Mesenchymal stem cell (in vitro differentiated cells and primary cell): ENCODE measurements around the gene UVSSA.

Experiments
- DNase-seq: peaks from one replicate; pipeline ENCODE4 v3.0.0-alpha.2; 2013
- H2AFZ ChIP-seq: one replicate; pipeline ENCODE4 v1.6.1; 2013; ENCODE audit warnings: low read depth, mild to moderate bottlenecking, control low read depth, inconsistent platforms, low read length, moderate library complexity
- H2AK5ac ChIP-seq: 2 replicates; pipeline ENCODE4 v1.6.1; 2013; ENCODE audit warnings: low read length, moderate library complexity, mild to moderate bottlenecking, inconsistent platforms; ENCODE audit not compliant: severe bottlenecking
- H2BK120ac ChIP-seq: one replicate; pipeline ENCODE4 v1.6.1; 2013; ENCODE audit warnings: low read depth, mild to moderate bottlenecking, inconsistent platforms, low read length, moderate library complexity
- H2BK12ac ChIP-seq, 2 experiments: one replicate each; pipeline ENCODE4 v1.6.1; 2013; ENCODE audit warnings: inconsistent platforms in 2 of 2, low read length in 2 of 2, mild to moderate bottlenecking in 2 of 2, moderate library complexity in 2 of 2, control low read depth in 1 of 2
- H2BK15ac ChIP-seq: one replicate; pipeline ENCODE4 v1.6.1; 2013; ENCODE audit warnings: mild to moderate bottlenecking, low read depth, inconsistent platforms; ENCODE audit not compliant: poor library complexity, severe bottlenecking
- H2BK5ac ChIP-seq: 2 replicates; pipeline ENCODE4 v1.6.1; 2013; ENCODE audit warnings: low read depth, mild to moderate bottlenecking, low read length, control low read depth, inconsistent platforms; ENCODE audit not compliant: poor library complexity, severe bottlenecking
- H3K14ac ChIP-seq, 2 experiments: one replicate each; pipeline ENCODE4 v1.6.1; 2013; ENCODE audit warnings: inconsistent platforms in 2 of 2, low read length in 2 of 2, control low read depth in 1 of 2, mild to moderate bottlenecking in 1 of 2, moderate library complexity in 1 of 2
- H3K18ac ChIP-seq, 2 experiments: one replicate each; pipeline ENCODE4 v1.6.1; 2013; ENCODE audit warnings: inconsistent platforms in 2 of 2, low read length in 2 of 2, control low read depth in 1 of 2, low read depth in 1 of 2, mild to moderate bottlenecking in 1 of 2
- H3K23ac ChIP-seq, 2 experiments: one replicate each; pipeline ENCODE4 v1.6.1; 2013; ENCODE audit warnings: inconsistent platforms in 2 of 2, low read length in 2 of 2, mild to moderate bottlenecking in 2 of 2, moderate library complexity in 2 of 2, control low read depth in 1 of 2
- H3K27ac ChIP-seq: 2 replicates; pipeline ENCODE4 v1.5.1; 2013; ENCODE audit warnings: mild to moderate bottlenecking, moderate library complexity, low read length, control low read depth, inconsistent platforms; ENCODE audit not compliant: poor library complexity, severe bottlenecking
- H3K27me3 ChIP-seq, 2 experiments: 2 replicates each; pipeline versions ENCODE4 v1.6.1 to v1.7.0; 2013; ENCODE audit warnings: low read length in 2 of 2, mild to moderate bottlenecking in 2 of 2, moderate library complexity in 2 of 2, control low read depth in 1 of 2, inconsistent platforms in 1 of 2; ENCODE audit not compliant: control insufficient read depth in 1 of 2, insufficient read depth in 1 of 2
- H3K36me3 ChIP-seq, 2 experiments: 2 replicates each; pipeline versions ENCODE4 v1.6.1 to v1.7.0; 2013; ENCODE audit warnings: low read length in 2 of 2, control low read depth in 1 of 2, inconsistent platforms in 1 of 2, low read depth in 1 of 2, mild to moderate bottlenecking in 1 of 2; ENCODE audit not compliant: insufficient read depth in 2 of 2, control insufficient read depth in 1 of 2
- H3K4ac ChIP-seq, 2 experiments: one replicate each; pipeline ENCODE4 v1.6.1; 2013; ENCODE audit warnings: inconsistent platforms in 2 of 2, low read length in 2 of 2, mild to moderate bottlenecking in 2 of 2, moderate library complexity in 2 of 2, control low read depth in 1 of 2, low read depth in 1 of 2
- H3K4me1 ChIP-seq: 2 replicates; pipeline ENCODE4 v1.6.1; 2013; ENCODE audit warnings: low read depth, low read length, control low read depth; ENCODE audit not compliant: control insufficient read depth, insufficient read depth
- H3K4me2 ChIP-seq: 2 replicates; pipeline ENCODE4 v1.6.1; 2013; ENCODE audit warnings: low read length, mild to moderate bottlenecking, inconsistent platforms; ENCODE audit not compliant: poor library complexity, severe bottlenecking
- H3K4me3 ChIP-seq, 2 experiments: 2 replicates each; pipeline versions ENCODE4 v1.5.1 to v1.7.0; 2013; ENCODE audit warnings: low read length in 2 of 2, mild to moderate bottlenecking in 2 of 2, control low read depth in 1 of 2, low read depth in 1 of 2; ENCODE audit not compliant: insufficient read depth in 1 of 2
- H3K79me1 ChIP-seq: replicated peaks from 2 replicates; pipeline ENCODE4 v1.6.1; 2013; ENCODE audit warnings: mild to moderate bottlenecking, control low read depth, low read length, inconsistent platforms; ENCODE audit not compliant: poor library complexity, severe bottlenecking
- H3K9ac ChIP-seq: 2 replicates; pipeline ENCODE4 v1.7.0; 2013; ENCODE audit warnings: mild to moderate bottlenecking, low read length, moderate library complexity
- H3K9me3 ChIP-seq: 2 replicates; pipeline ENCODE4 v1.7.0; 2013; ENCODE audit warnings: mild to moderate bottlenecking, low read length; ENCODE audit not compliant: control insufficient read depth
- H4K8ac ChIP-seq: one replicate; pipeline ENCODE4 v1.6.1; 2013; ENCODE audit warnings: inconsistent platforms, mild to moderate bottlenecking, low read length, moderate library complexity
- H4K91ac ChIP-seq: one replicate; pipeline ENCODE4 v1.6.1; 2013; ENCODE audit warnings: mild to moderate bottlenecking, low read length, inconsistent platforms
- WGBS: methylation state at CpG from one replicate; pipeline ENCODE4 v1.1.7; 2013; ENCODE audit warnings: mixed read lengths; 5-methylcytosine and 5-hydroxymethylcytosine counted together

The UVSSA gene

GRCh38 chr4:1348014-1348513 lies 1.1 kb downstream of the UVSSA start:
- peaks cover 33% of the 10 kb centered on the region for H3K4me1 ChIP-seq
- H3K9me3 ChIP-seq, result no peaks in the 10 kb centered on the region
- peak overlapping the region in 1 of 2 experiments; percentile 74 for H3K18ac ChIP-seq
- H4K8ac ChIP-seq, result peak overlapping the region; percentile 91
- peaks cover 38% of the 10 kb centered on the region for H3K79me1 ChIP-seq
- DNase-seq, result no peak
- peak overlapping the region; percentile 46 for H3K4me2 ChIP-seq
- H2AK5ac ChIP-seq, result peak overlapping the region; percentile 44
- H4K91ac ChIP-seq, result peak overlapping the region; percentile 43
- no peaks in the 10 kb centered on the region for H3K27me3 ChIP-seq
- H3K23ac ChIP-seq, result no peak overlapping the region
- H3K9ac ChIP-seq, result peak overlapping the region; percentile 99
- peak overlapping the region; percentile 45 to 71 for H2BK12ac ChIP-seq
- no peak overlapping the region for H2BK5ac ChIP-seq
- no peak overlapping the region for H3K14ac ChIP-seq
- no peak overlapping the region for H2BK120ac ChIP-seq
- 93% methylated on average over 12 of the region's 12 CpGs for WGBS
- H3K36me3 ChIP-seq, result peaks cover 31 to 32% of the 10 kb centered on the region in 2 experiments
- H2BK15ac ChIP-seq, result no peak overlapping the region
- H3K27ac ChIP-seq, result peak overlapping the region; percentile 91
- H3K4me3 ChIP-seq, result peak overlapping the region; percentile 78 to 88
- no peak overlapping the region for H2AFZ ChIP-seq
- peak overlapping the region; percentile 63 to 96 for H3K4ac ChIP-seq

DNA sequence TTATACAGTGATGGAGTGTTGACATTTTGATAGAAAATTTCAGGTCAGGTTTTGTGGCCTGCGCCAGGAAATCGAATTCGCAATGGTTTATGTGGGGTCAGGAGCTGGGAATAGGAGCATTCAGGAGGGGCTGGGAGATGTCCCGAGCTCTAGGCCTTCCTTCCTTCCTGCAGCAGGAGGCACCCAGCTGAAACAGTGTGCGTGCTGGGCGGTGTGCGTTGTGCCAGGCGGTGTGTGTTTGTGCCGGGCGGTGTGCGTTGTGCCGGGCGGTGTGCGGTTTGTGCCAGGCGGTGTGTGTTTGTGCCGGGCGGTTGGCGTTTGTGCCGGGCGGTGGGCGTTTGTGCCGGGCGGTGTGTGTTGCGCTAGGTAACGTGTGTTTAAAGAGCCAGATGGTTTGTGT lies 1.7 kb downstream of the UVSSA start:
- H3K4ac ChIP-seq, result peak overlapping the region in 1 of 2 experiments; percentile 6
- H3K4me3 ChIP-seq, result peak overlapping the region in 1 of 2 experiments; percentile 88

DNA sequence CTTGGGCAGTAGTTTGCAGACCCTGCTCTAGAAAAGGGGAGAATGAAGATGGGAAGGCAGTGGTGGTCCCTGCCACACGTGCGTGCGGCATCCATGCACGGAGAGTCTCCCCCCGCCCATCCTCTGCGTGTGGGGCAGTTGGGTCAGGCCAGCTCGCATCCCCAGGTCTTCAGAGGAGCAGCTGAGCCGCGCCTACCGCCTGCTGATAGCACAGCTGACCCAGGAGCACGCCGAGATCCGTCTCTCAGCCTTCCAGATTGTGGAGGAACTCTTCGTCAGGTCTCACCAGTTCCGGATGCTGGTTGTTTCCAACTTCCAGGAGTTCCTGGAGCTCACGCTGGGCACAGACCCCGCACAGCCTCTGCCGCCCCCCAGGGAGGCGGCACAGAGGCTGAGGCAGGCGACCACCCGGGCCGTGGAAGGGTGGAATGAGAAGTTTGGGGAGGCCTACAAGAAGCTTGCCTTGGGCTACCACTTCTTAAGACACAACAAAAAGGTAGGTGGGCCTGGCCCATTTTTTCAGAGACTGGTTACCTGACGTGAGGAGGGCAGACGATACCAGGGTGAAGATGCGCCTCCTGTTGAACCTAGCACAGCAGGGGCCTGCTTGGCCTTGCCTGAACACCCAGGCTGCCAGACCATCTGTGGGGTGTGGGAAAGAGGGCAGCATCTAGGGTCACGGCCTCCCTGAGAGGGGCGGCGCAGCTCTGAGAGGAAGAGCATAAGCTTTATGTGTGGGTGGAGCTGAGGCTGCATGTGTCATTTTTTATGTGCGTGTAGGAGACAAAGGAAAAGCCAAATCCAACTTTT lies 2.6 kb downstream of the UVSSA start:
- no peak overlapping the region for H3K23ac ChIP-seq
- peaks cover 36 to 46% of the 10 kb centered on the region in 2 experiments for H3K36me3 ChIP-seq
- H2BK120ac ChIP-seq, result no peak overlapping the region
- no peak overlapping the region for H3K4me3 ChIP-seq
- H3K27ac ChIP-seq, result no peak overlapping the region
- no peak for DNase-seq
- no peak overlapping the region for H3K18ac ChIP-seq
- H3K27me3 ChIP-seq, result no peaks in the 10 kb centered on the region
- no peak overlapping the region for H2AK5ac ChIP-seq
- peak overlapping the region; percentile 56 for H4K8ac ChIP-seq
- H3K9ac ChIP-seq, result peak overlapping the region; percentile 43
- H2BK5ac ChIP-seq, result no peak overlapping the region
- 94% methylated on average over 29 of the region's 29 CpGs for WGBS
- peaks cover 33% of the 10 kb centered on the region for H3K4me1 ChIP-seq
- H2BK12ac ChIP-seq, result peak overlapping the region in 1 of 2 experiments; percentile 61
- H4K91ac ChIP-seq, result peak overlapping the region; percentile 52
- peaks cover 41% of the 10 kb centered on the region for H3K79me1 ChIP-seq
- no peak overlapping the region for H3K4me2 ChIP-seq
- H2AFZ ChIP-seq, result no peak overlapping the region
- no peak overlapping the region for H3K14ac ChIP-seq
- H3K4ac ChIP-seq, result peak overlapping the region in 1 of 2 experiments; percentile 6
- no peak overlapping the region for H2BK15ac ChIP-seq
- no peaks in the 10 kb centered on the region for H3K9me3 ChIP-seq

More for the DNA sequence above, 1.7 kb downstream of the UVSSA start:
- 98% methylated on average over 22 of the region's 25 CpGs for WGBS
- peaks cover 33% of the 10 kb centered on the region for H3K4me1 ChIP-seq
- H3K36me3 ChIP-seq, result peaks cover 36 to 39% of the 10 kb centered on the region in 2 experiments
- H3K23ac ChIP-seq, result no peak overlapping the region
- peak overlapping the region; percentile 44 for H2AK5ac ChIP-seq
- H2BK5ac ChIP-seq, result no peak overlapping the region
- DNase-seq, result no peak
- H4K91ac ChIP-seq, result peak overlapping the region; percentile 61
- H3K27ac ChIP-seq, result no peak overlapping the region
- no peaks in the 10 kb centered on the region for H3K9me3 ChIP-seq
- H3K27me3 ChIP-seq, result no peaks in the 10 kb centered on the region
- no peak overlapping the region for H2BK120ac ChIP-seq
- no peak overlapping the region for H3K18ac ChIP-seq
- H2AFZ ChIP-seq, result no peak overlapping the region
- H2BK12ac ChIP-seq, result no peak overlapping the region
- no peak overlapping the region for H2BK15ac ChIP-seq
- peaks cover 42% of the 10 kb centered on the region for H3K79me1 ChIP-seq
- peak overlapping the region; percentile 57 for H4K8ac ChIP-seq
- H3K9ac ChIP-seq, result peak overlapping the region; percentile 99
- H3K14ac ChIP-seq, result no peak overlapping the region
- no peak overlapping the region for H3K4me2 ChIP-seq

DNA sequence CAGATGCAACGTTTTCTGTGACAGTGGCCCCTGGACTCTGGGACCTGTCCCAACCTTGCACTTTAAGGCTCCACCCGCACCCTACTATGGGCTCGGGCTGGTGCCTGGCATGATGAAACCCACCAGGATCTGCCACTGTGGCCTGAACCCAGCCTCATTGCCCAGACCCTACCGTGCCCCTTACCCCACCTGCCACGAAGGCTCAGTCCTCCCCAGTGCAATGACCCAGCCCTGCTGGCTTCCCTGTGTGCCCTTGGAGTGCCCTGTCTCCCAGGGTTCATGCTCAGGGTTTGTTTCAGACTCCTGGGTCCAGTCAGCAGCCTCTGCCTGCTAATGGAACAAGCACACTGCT lies 3.1 kb downstream of the UVSSA start:
- Histone ChIP-seq H3K27me3 (no peaks in the 10 kb centered on the region), H3K23ac (peak overlapping the region in 1 of 2 experiments; percentile 35), H4K8ac (no peak overlapping the region), H3K4ac (peak overlapping the region in 1 of 2 experiments; percentile 6), H3K27ac (no peak overlapping the region), H2BK12ac (peak overlapping the region; percentile 18 to 32), H3K4me3 (no peak overlapping the region), H3K9me3 (no peaks in the 10 kb centered on the region), H2BK15ac (no peak overlapping the region), H3K4me2 (no peak overlapping the region), H2AFZ (no peak overlapping the region), H4K91ac (no peak overlapping the region), H2AK5ac (no peak overlapping the region), H3K79me1 (peaks cover 35% of the 10 kb centered on the region), H3K4me1 (peaks cover 28% of the 10 kb centered on the region), H3K9ac (peak overlapping the region; percentile 43), H3K36me3 (peaks cover 41 to 48% of the 10 kb centered on the region in 2 experiments), H3K14ac (no peak overlapping the region), H2BK5ac (no peak overlapping the region), H2BK120ac (no peak overlapping the region), H3K18ac (no peak overlapping the region)
- DNase-seq, result no peak
- 93% methylated on average over 5 of the region's 5 CpGs for WGBS
